Activated CD4-positive, alpha-beta T cell treated with anti-CD3 and anti-CD28 coated beads, Interleukin-2, amount 50 U/mL, for 1 hour (primary cell): ENCODE measurements around the gene RAPGEF1.
A peak's percentile ranks its signal among the peaks of the same experiment; 100 is the strongest.

Experiments
- DNase-seq: peaks from one replicate; pipeline ENCODE4 v3.0.0-alpha.2; 2020

The RAPGEF1 gene

DNA sequence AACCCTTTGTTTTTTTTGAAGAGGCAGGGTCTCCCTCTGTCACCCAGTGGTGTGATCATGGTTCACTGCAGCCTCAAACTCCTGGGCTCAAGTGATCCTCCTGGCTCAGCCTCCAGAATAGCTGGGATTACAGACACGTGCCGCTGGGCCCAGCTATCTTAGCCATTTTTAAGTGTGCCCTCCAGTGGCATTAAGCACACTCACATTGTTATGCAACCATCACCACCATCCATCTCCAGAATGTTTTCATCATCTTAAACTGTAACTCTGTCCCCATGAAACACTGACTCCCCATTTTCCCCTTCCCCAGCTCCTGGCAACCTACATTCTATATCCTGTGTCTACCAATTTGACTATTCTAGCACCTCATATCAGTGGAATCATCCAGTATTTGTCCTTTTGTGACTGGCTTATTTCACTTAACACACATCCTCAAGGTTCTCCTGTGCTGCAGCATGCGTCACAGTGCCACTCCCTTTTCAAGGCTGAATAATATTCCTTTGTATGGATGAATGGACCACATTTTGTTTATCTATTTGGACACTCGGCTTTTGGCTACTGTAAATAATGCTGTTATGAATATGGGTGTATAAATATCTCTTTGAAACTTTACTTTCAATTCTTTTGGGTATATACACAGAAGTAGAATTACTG lies 12.5 kb upstream of the RAPGEF1 start:
- no peak for DNase-seq

DNA sequence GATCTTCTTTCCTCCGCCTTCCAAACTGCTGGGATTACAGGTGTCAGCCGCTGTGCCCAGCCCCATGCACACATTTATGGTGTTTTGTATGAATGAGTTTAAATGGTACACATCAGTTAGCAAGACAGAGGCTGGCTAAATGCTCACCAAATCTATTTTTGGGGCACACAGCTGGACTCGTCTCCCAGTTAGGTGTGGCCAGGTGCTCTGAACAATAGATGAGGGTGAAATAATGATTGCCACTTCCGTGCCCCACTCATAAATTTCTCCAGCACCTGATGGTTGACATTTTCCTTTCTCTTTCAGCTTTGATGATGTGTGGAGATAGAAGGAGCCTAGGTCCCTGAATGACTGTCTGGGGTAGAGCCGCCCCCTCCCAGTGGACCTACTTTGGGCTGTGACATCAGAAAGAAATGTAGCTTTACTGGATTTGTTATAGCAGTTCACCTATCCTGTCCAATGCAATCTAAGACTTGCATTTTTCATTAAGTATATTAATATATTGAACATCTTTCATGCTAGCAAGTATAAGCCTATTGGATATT lies 8.6 kb upstream of the RAPGEF1 start:
- DNase-seq: no peak

DNA sequence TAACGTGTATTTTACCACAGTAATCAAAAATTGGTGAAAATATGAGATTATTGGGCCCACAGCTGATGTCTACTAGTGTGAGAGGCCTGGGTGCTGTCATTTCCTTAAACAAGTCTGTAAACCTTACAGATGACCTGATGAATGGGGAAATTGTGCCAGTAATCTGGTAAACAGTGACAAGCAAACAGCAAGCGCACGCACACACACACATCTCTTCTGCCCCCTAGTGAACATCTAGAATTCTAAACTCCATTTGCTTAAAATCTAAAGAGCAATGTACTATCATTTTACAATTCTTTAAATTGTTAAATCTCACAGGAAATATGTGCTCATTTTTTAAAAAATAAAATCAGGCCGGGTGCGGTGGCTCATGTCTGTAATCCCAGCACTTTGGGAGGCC lies 7.5 kb upstream of the RAPGEF1 start:
- no peak for DNase-seq

DNA sequence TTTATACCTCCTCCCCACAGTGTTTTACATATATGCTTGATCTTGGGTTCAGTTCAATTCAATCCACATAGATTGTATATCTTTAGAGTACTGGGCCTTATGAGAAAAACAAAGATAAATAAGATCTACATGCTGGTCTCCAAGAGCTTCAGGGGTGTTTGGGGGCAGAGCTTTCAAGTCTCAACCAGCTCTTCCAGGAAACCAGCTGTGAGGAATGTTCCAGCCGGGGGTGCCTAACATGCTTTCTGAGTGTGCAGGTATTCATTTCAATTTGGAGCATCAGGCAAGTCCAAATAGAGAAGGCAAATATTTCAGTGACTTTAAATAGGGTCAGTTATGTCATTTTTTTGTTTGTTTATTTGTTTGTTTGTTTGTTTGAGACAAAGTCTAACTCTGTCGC lies 5.7 kb upstream of the RAPGEF1 start:
- no peak for DNase-seq

DNA sequence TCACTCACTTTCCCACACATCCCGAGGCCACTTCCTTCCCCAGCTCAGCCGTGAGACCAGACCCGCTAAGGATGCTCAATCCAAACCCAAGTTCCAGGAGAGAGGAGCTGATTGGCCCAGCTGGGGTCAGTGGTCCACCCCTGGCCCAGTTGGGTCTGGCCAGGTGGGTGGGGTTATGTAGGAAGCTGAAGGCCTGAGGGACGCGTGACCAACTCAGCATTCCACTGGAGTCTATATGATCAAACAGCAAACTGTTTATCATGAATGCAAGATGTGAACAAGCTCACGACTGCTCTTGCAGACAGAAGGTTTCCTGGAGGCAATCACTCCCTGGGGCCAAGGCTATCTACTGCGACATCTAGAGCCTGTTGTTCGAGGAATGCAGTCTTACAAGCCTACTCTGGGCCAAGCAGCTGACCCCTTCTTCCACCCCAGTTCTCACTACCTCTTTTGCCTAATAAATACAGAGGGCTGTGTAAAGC lies 4.9 kb upstream of the RAPGEF1 start:
- DNase-seq: no peak

DNA sequence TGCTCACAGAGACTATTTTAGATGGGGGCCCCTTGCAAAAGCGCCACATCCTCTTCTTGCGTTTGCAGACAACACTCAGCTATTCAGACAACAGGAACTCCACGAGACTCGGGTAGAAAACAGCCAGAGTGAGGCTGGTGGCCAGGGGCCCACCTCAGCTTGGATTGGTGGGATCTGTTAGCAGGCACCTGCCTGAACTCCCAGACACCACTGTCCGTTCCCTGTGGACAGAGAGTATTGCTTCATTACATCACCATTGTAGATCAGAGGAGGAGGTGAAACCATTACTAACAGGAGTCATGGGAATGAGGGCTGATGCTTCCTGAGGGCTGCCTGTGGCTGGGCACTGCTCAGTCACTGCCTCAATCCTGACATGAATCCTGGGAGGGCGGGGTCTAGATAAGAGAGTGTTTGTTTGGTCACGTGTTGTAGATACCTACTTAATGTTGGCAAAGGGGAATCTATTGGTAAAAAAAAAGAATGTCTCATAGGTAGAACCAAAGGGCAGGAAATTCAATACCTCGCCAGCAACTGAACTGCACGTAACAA lies 4.4 kb upstream of the RAPGEF1 start:
- DNase-seq: no peak

DNA sequence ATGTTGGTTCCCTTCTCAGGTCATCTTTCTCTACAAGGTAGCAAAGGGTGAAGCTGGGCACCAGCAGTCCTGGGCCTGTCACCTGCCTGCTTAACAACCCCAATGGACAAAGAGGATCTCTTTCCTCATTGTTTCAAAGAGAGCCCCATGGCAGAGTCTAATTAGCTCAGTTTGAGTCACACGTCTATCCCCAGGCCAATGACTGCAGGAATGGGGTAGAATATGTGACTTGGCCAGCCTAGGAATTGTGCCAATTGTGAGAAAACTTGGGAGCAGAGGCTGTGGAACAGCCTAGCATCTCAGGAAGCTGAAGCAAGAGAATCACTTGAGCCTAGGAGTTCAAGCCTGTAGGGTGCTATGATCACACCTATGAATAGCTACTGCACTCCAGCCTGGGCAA lies 3.6 kb upstream of the RAPGEF1 start:
- DNase-seq: no peak

DNA sequence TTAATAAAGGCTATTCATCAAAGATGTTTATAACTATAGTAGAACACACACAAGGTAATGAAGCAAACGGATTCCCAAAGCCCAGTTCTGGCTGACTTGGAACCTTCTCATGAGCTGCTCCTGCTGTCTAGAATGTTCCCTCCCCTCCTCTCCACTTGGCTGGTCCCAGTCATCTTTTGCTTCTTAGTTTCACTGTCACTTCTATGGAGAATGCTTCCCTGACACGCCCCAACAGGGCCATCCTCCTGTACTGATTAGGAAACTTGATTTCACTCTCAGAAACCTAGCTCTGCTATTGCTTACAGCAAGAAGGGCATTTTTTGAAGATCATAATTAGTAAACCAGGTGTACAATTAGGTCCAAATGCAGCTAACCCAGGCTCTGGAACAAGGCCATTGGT lies 3.2 kb upstream of the RAPGEF1 start:
- no peak for DNase-seq

DNA sequence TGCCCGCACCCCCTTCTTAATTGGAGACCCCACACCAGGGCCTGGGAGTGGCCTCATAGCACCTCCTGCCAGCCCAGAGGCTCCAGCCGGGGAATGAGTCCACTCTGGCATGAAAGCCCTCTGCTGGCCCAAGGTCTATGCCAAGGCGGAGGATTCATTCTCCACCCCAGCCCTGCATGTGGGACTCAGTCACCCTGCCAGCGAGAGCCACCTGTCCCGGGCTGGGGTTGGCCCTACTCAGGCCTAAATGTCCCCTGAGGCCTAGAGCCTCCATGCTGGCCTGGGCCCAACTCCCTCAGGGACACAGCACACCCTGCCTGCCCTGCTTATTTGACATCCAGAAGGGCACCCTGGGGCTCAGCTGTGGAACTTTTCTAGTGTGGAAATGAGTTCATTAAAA lies 1.0 kb upstream of the RAPGEF1 start:
- no peak for DNase-seq

DNA sequence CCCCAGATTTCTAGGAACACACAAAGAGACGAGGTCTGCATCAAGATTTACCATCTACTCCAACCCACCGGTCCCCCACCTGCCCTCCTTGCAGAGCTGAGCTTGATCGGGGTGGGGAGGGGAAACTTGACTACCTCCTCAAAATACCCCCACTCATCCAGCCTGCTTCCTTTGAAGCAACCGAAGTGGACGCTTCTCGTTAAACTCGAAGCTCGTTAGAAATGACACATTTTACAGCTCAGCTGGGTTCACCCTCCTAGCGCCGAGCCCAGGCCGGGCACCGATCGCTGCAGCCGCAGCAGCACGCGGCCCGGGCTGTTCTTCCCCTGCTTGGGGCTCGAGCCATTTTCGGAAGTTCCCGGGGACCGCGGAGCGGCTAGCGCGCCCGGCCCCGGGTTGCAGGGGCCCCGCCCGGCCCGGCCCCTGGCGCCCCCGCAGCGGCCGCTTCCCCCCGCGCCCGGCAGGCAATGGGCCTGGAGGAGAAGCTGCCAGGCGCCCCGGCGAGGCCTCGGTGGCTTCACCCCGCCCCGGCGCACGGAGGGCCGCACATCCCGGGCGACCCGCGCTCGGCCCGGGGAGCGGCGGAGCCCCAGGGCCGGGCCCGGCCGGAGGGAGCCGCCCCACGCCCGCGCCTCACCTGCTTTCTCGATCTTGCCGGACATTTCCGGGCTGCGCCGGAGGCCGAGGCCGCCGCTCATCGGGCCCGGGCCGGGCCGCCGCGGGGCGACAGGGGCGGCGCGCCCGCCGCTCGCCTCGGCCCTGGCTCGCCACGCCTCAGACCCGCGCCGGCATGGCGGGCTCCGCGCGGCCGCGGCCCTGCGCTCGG lies 530 bp downstream of the RAPGEF1 start:
- DNase-seq: peak; percentile 40

DNA sequence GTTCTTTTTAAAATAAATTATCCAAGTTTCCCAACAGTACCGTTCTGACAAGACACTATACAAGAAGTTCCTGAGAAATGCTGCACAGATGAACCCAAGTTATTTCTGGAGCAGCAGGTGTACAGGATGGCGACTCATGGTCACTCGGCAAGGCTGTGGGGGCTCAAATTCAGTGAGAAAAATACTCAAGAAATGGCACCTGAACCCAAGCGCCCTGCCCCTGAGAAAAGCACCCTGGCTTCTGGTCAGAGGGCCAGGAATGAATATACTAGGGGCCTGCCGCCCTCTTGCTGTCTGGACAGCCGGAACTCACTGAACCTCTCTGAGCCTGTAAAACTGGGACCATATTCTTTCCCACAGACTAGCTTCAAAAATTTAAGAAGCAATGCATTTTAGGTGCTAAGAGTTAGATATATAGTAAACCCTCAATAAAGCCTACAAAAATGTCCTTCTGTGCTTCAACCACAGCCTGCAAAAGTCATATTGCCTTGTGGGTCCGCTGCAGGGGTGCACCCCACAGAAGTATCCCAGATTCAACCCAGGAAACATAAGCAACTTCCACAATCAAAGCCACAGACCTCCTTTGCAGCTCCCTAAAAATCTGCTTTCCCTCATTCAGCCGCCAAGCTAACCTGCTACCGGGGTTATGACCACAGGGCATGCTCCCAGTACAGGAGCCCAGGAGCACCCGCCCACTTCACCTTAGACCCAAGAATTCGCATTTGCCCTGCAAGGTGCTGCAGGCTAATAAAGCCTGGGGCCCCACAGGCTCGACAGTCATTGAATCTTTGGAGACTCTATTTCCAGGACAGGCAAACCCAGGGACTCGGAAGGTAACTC lies 1.4 kb downstream of the RAPGEF1 start:
- no peak for DNase-seq

DNA sequence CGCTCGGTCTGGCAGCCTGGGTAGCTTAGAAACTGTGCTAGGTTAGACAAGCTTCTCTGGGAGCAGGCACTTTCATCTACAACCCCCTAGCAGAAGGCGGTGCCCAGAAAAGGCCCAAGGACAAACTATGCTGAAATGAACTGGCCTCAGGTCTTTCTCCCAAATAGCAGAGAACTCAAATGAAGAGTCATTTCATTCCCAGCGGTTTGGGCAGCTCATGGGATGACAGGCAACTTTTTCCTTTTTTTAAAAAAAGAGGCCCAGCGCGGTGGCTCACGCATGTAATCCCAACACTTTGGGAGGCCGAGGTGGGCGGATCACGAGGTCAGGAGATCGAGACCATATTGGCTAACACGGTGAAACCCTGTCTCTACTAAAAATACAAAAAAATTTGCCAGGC lies 2.5 kb downstream of the RAPGEF1 start:
- no peak for DNase-seq

DNA sequence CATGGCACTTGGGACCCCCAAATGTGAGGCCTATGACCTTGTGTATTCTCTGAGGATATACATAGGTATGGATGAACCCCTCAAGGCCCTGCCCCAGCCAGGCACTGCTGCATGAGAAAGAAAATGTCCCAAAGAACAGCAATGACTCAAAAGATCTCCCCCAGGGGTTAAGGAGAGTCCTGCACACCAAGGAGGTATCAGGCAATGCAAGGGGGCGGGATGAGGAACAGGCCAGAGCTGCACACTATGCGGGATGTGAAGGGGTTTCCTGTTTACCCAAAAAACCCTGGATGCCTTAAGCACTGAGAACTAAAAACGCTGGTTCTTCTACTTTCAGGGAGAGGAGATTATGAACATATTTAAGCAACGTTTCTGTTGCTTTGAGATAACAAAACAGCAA lies 3.4 kb downstream of the RAPGEF1 start:
- DNase-seq: no peak

DNA sequence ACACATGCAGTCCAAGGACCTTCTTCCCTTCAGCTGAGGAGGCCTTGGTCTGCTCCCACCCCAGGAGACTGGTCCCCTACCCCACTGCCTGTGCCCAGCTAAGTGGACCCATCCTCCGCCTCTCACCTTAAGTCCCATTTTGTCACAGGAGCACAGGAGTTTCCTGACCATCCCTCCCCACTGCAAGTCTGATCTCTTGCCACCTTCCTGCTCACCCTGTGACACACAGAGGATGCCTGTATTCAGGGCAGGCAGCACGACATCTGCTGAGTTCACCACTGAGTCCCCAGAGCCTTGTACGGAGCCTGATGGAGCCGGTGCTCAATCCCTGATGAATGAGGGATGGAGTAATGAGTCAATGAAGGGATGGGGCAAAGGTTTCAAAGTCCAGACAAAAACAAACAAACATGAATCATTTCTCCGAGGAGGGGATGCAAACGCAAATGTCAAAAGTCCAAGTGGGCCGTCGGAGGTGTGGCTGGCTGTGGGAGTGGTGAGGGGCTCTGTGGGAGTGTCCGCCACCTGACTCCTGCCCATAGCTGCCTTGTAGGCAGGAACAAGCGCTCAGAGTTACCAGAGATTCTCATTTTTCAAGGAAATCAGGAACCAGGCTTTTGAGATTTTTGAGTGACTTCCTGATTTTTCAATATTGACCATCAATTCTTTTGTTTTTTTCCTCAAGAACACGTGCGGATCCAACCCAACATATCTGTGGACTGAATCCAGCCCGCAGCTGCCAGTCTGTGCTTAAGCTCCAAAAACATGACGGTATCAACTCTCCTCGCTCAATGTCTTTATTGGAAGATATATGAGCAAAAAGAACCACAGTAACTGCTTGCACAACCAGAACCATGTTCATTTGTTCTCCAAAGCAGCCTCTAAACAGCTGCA lies 4.4 kb downstream of the RAPGEF1 start:
- no peak for DNase-seq

DNA sequence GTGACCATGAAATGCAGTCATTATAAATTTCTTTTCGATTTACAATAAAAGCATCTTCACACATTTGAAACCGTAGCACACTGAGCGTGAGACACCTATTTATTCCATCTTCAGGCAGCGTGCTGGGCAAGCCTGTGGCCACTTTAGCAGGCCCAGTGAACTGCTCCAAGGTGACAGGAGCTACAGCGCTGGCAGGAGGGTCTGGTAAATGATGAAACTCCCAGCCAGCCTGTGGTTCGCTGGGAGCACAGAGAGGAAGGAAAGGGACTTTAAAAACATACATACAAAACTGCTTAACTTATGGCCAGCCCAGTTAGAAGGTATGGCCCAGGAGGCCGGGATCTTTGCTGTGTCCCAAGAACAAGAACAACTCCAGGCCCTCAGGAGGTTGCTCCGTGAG lies 5.1 kb downstream of the RAPGEF1 start:
- DNase-seq: no peak

DNA sequence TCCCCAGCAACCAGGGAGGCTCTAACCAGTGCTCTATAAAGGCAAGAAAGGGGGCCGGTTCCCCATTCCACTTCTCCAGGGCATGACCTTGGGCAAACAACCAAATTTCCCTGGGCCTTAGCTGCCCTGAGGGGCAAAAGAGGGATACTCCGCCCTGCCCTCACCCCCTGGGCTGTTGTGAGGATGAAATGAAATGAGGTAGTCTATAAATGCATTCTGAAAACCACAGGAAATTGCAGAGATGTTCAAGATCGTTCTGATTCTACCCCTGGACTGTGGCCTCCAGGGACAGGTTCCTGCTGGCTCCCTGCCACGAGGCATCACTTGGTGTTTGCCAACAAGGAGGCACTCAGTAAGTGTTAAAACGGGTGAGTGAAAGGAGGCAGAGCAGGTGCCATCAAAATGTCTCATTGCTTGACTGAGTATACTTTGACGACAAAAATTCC lies 5.7 kb downstream of the RAPGEF1 start:
- DNase-seq: peak; percentile 55

DNA sequence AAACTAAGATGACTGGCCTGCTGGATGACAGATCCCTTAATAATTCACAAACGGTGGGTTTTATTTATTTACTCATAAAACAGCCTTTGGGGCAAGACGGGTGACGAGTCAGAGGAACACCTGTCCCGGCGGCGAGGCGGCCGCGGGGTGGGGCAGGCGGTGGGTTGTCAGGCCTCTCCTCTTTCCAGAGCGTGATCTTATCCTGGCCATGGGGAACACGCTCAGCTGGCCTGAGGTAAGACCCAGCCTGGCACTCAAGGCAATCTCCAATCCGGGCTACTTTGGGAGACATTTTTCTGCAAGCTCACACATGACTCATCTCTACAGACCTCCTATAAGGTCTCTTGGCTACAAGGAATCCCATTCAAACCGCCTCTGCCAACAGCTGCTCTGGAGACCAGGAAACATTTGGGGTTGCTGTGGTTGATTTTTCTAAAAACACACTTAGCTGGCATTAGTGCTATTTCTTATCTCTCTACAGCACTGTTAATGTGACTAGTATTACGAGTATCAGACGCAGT lies 6.3 kb downstream of the RAPGEF1 start:
- peak; percentile 44 for DNase-seq

DNA sequence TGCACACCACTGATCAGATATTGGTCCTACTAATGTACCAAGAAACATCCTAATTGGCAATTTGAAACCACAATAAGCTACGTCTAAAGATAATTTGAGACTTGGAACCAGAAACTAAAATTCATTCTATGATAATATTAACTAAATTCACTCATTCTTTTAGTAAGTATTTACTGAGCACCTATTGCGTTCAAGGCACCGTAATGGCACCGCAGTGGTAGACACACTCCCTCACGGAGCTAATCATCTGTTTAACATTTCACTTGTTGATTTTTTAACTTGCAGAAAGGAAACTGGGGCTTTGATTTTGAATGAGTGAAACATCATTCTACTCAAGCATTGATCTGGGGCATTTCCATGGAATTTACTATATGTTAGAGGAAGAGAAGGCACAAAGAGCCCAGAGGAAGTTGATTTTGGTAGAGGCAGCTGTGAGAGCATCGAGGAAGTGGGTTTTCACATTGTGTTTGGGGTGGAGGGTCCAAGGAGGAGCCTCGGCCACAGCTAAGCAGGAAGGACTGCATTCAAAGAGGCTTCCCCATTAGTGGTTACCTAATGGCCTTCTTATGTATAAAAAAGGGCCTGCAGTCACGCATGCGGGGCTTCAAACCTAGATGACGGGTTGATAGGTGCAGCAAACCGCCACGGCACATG lies 7.1 kb downstream of the RAPGEF1 start:
- DNase-seq: no peak

DNA sequence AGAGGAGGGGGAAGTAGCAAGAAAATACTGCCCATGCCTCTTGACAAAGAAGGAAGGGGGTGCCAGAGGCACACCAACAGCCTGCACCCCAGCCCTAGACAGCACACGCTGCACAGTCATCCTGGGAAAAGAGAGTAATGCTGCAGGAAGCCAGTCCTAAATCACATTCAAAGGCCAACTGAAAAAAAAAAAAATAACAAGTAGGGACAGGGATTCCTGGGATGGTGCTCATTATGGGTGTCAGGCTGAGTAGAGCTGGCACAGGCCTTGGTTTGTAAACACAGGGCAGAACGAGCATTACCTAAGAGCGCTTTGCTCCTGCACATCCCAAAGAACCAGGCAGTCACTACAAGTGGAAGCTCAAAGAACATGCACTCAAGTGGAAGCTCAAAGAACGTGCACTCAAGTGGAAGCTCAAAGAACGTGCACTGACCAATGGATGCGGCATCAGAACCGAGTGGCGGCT lies 7.8 kb downstream of the RAPGEF1 start:
- DNase-seq: no peak

DNA sequence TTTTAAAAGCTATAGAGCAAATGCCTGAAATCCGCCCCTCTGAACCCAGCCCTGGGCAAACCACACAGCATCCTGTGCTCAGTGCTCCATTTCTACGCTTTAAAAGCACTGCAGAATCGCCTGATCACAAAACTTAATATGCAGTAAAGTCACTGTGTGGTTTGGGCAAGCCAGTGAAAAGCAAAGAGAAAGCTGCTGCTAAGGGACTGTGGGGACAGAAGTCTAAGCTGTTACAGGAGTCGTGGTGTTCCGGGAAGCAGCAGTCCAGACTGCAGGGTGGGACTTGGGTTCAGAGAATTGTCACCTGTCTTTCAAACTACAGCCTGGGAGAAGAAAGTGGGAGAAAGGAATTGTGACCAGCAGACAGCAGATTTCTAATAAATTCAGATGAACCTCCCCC lies 8.2 kb downstream of the RAPGEF1 start:
- DNase-seq: no peak

DNA sequence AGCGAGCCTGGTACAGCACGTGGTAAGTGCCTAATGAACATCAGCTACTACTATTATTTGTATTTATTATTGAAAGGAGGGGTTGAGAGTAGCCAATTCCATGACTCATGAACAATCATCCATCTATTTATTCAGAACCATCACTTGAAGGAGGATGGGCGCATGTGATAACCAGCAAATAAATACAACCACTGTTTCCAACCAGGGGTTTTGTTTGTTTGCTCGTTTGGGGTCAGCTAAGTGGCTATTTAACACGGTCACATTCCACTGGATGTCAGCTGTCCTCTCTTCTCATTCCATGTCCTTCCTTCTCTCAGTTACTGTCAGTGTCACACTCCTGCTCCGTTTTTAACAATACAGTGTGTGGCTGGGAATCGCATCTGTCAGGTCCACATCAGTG lies 8.6 kb downstream of the RAPGEF1 start:
- no peak for DNase-seq
